SK-N-SH treated with all-trans-retinoic acid at 6 μM for 48 hours (cell line): ENCODE measurements around the gene CBY3.

ENCODE experiments used
- ATAC-seq: fragments of 200-7000 bp; cut with Tn5 transposase; 3 replicates; pipeline ENCODE4 v1.9.1; 2020; ENCODE audit warnings: mild to moderate bottlenecking, moderate library complexity
- ARNTL ChIP-seq: fragments of 450-650 bp; formaldehyde crosslinking; IDR thresholded peaks from 2 replicates; pipeline ENCODE4 v1.5.0; 2020; ENCODE audit warnings: low read depth, mild to moderate bottlenecking, moderate library complexity, borderline replicate concordance
- BACH2 ChIP-seq: fragments of 250-450 bp; sonication (Bioruptor Pico); IDR thresholded peaks from 2 replicates; pipeline ENCODE4 v1.9.0; 2021; ENCODE audit warnings: mild to moderate bottlenecking, borderline replicate concordance
- CSDC2 ChIP-seq: fragments of 250-450 bp; sonication (Bioruptor Pico); IDR thresholded peaks from 2 replicates; pipeline ENCODE4 v1.5.0; 2020; ENCODE audit warnings: mild to moderate bottlenecking, moderate library complexity
- ESRRG ChIP-seq: fragments of 250-450 bp; sonication (Bioruptor Pico); IDR thresholded peaks from 2 replicates; pipeline ENCODE4 v1.6.1; 2021; ENCODE audit warnings: mild to moderate bottlenecking
- GLIS3 ChIP-seq: fragments of 250-450 bp; sonication (Bioruptor Pico); IDR thresholded peaks from 2 replicates; pipeline ENCODE4 v1.5.0; 2020; ENCODE audit warnings: mild to moderate bottlenecking, moderate library complexity
- ISL1 ChIP-seq: fragments of 250-450 bp; sonication (Bioruptor Pico); IDR thresholded peaks from 2 replicates; pipeline ENCODE4 v2.1.2; 2022; ENCODE audit warnings: mild to moderate bottlenecking, moderate library complexity
- OSR1 ChIP-seq: fragments of 250-450 bp; sonication (Bioruptor Pico); IDR thresholded peaks from 2 replicates; pipeline ENCODE4 v1.8.0; 2022; ENCODE audit warnings: moderate library complexity, mild to moderate bottlenecking, inconsistent platforms
- PPARA ChIP-seq: fragments of 250-450 bp; sonication (Bioruptor Pico); IDR thresholded peaks from 2 replicates; pipeline ENCODE4 v1.5.0; 2020; ENCODE audit warnings: mild to moderate bottlenecking, borderline replicate concordance
- RARB ChIP-seq: fragments of 250-450 bp; sonication (Bioruptor Pico); IDR thresholded peaks from 2 replicates; pipeline ENCODE4 v1.8.0; 2021; ENCODE audit warnings: mild to moderate bottlenecking, moderate library complexity
- TCF4 ChIP-seq: fragments of 250-450 bp; sonication (Bioruptor Pico); IDR thresholded peaks from 2 replicates; pipeline ENCODE4 v1.8.0; 2021; ENCODE audit warnings: mild to moderate bottlenecking, moderate library complexity, borderline replicate concordance
- TOX ChIP-seq: fragments of 250-450 bp; sonication (Bioruptor Pico); IDR thresholded peaks from 2 replicates; pipeline ENCODE4 v1.8.0; 2021; ENCODE audit warnings: mild to moderate bottlenecking, moderate library complexity, borderline replicate concordance
- ZC3H10 ChIP-seq: fragments of 250-450 bp; sonication (Bioruptor Pico); IDR thresholded peaks from 2 replicates; pipeline ENCODE4 v1.5.1; 2021; ENCODE audit warnings: mild to moderate bottlenecking, moderate library complexity
- ZFP3 ChIP-seq: fragments of 250-450 bp; sonication (Bioruptor Pico); IDR thresholded peaks from 2 replicates; pipeline ENCODE4 v1.5.0; 2020; ENCODE audit warnings: mild to moderate bottlenecking, moderate library complexity
- ZFP30 ChIP-seq: fragments of 450-650 bp; formaldehyde crosslinking; IDR thresholded peaks from 2 replicates; pipeline ENCODE4 v1.5.0; 2022; ENCODE audit warnings: mild to moderate bottlenecking, moderate library complexity
- ZNF565 ChIP-seq: fragments of 450-650 bp; formaldehyde crosslinking; conservative IDR thresholded peaks from 2 replicates; pipeline ENCODE4 v1.5.0; 2020; ENCODE audit warnings: low read depth, mild to moderate bottlenecking, moderate library complexity
- ZNF70 ChIP-seq: fragments of 450-650 bp; formaldehyde crosslinking; IDR thresholded peaks from 2 replicates; pipeline ENCODE4 v1.5.0; 2020; ENCODE audit warnings: mild to moderate bottlenecking, moderate library complexity
- ZNF8 ChIP-seq: fragments of 450-650 bp; formaldehyde crosslinking; IDR thresholded peaks from 2 replicates; pipeline ENCODE4 v1.5.0; 2020; ENCODE audit warnings: mild to moderate bottlenecking, moderate library complexity
- TF ChIP-seq, protein P1 (sequence below): fragments of 250-450 bp; sonication (Bioruptor Pico); IDR thresholded peaks from 2 replicates; pipeline ENCODE4 v1.5.1; 2020; ENCODE audit warnings: low read depth, mild to moderate bottlenecking, moderate library complexity
- TF ChIP-seq, protein P2 (sequence below): fragments of 250-450 bp; sonication (Bioruptor Pico); IDR thresholded peaks from 2 replicates; pipeline ENCODE4 v1.8.0; 2020; ENCODE audit warnings: mild to moderate bottlenecking, moderate library complexity, borderline replicate concordance
- TF ChIP-seq, protein P3 (sequence below): fragments of 250-450 bp; sonication (Bioruptor Pico); IDR thresholded peaks from 2 replicates; pipeline ENCODE4 v1.8.0; 2021; ENCODE audit warnings: low read depth, mild to moderate bottlenecking, moderate library complexity, borderline replicate concordance
- TF ChIP-seq, protein P4 (sequence below): fragments of 250-450 bp; sonication (Bioruptor Pico); IDR thresholded peaks from 2 replicates; pipeline ENCODE4 v1.5.0; 2020; ENCODE audit warnings: mild to moderate bottlenecking, moderate library complexity

Gene CBY3

DNA sequence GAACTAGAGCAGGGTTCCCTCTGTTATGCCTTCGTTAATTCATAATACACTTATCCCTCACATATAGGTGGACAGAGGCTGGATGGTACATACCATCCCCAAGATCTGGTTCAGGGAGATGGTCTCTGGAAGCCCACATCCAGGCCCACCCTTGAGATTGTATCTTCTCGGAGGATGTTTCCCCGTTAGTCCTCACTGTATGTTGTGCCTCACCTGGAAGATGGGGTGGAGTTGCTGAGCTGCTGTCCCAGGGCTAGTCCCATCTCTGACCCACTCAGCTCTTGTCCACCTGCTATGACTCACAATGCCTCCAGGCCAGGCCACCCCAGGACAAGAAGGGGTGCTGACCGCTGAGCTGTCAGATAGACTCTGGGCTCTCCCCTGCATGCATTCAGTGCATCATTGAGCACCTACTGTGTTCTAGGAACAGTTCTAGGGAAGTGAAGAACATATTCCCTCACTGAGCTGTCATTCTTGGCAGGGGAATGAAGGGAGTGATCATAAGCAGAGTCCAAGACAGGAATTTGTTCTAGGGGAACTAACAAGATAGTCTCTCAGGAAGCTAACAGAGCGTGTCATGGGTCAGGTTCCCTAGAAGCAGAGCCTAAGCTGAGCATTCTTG lies at the start of gene CBY3:
CBY3 (minus strand) TSS at position 255 of the 622 bp plus-strand sequence; CDS start at position 139, 116 bp downstream.
- ATAC-seq: no peak
- TF ChIP-seq ESRRG (CRISPR knock-in tag): no peak
- TF ChIP-seq TCF4 (CRISPR knock-in tag): no peak
- TF ChIP-seq, protein P1, sequence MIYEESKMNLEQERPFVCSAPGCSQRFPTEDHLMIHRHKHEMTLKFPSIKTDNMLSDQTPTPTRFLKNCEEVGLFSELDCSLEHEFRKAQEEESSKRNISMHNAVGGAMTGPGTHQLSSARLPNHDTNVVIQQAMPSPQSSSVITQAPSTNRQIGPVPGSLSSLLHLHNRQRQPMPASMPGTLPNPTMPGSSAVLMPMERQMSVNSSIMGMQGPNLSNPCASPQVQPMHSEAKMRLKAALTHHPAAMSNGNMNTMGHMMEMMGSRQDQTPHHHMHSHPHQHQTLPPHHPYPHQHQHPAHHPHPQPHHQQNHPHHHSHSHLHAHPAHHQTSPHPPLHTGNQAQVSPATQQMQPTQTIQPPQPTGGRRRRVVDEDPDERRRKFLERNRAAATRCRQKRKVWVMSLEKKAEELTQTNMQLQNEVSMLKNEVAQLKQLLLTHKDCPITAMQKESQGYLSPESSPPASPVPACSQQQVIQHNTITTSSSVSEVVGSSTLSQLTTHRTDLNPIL (CRISPR knock-in tag): no peak
- TF ChIP-seq CSDC2 (CRISPR knock-in tag): no peak
- no peak for TF ChIP-seq RARB (CRISPR knock-in tag)
- TF ChIP-seq, protein P2, sequence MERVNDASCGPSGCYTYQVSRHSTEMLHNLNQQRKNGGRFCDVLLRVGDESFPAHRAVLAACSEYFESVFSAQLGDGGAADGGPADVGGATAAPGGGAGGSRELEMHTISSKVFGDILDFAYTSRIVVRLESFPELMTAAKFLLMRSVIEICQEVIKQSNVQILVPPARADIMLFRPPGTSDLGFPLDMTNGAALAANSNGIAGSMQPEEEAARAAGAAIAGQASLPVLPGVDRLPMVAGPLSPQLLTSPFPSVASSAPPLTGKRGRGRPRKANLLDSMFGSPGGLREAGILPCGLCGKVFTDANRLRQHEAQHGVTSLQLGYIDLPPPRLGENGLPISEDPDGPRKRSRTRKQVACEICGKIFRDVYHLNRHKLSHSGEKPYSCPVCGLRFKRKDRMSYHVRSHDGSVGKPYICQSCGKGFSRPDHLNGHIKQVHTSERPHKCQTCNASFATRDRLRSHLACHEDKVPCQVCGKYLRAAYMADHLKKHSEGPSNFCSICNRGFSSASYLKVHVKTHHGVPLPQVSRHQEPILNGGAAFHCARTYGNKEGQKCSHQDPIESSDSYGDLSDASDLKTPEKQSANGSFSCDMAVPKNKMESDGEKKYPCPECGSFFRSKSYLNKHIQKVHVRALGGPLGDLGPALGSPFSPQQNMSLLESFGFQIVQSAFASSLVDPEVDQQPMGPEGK (CRISPR knock-in tag): no peak
- TF ChIP-seq ZNF8 (CRISPR knock-in tag): no peak
- no peak for TF ChIP-seq ISL1
- TF ChIP-seq, protein P3, sequence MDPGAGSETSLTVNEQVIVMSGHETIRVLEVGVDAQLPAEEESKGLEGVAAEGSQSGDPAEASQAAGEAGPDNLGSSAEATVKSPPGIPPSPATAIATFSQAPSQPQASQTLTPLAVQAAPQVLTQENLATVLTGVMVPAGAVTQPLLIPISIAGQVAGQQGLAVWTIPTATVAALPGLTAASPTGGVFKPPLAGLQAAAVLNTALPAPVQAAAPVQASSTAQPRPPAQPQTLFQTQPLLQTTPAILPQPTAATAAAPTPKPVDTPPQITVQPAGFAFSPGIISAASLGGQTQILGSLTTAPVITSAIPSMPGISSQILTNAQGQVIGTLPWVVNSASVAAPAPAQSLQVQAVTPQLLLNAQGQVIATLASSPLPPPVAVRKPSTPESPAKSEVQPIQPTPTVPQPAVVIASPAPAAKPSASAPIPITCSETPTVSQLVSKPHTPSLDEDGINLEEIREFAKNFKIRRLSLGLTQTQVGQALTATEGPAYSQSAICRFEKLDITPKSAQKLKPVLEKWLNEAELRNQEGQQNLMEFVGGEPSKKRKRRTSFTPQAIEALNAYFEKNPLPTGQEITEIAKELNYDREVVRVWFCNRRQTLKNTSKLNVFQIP (CRISPR knock-in tag): no peak
- TF ChIP-seq PPARA (CRISPR knock-in tag): no peak
- no peak for TF ChIP-seq ZC3H10 (CRISPR knock-in tag)
- no peak for TF ChIP-seq ZNF70 (CRISPR knock-in tag)
- no peak for TF ChIP-seq GLIS3 (CRISPR knock-in tag)
- TF ChIP-seq BACH2 (CRISPR knock-in tag): no peak
- no peak for TF ChIP-seq ZFP3
- TF ChIP-seq, protein P4, sequence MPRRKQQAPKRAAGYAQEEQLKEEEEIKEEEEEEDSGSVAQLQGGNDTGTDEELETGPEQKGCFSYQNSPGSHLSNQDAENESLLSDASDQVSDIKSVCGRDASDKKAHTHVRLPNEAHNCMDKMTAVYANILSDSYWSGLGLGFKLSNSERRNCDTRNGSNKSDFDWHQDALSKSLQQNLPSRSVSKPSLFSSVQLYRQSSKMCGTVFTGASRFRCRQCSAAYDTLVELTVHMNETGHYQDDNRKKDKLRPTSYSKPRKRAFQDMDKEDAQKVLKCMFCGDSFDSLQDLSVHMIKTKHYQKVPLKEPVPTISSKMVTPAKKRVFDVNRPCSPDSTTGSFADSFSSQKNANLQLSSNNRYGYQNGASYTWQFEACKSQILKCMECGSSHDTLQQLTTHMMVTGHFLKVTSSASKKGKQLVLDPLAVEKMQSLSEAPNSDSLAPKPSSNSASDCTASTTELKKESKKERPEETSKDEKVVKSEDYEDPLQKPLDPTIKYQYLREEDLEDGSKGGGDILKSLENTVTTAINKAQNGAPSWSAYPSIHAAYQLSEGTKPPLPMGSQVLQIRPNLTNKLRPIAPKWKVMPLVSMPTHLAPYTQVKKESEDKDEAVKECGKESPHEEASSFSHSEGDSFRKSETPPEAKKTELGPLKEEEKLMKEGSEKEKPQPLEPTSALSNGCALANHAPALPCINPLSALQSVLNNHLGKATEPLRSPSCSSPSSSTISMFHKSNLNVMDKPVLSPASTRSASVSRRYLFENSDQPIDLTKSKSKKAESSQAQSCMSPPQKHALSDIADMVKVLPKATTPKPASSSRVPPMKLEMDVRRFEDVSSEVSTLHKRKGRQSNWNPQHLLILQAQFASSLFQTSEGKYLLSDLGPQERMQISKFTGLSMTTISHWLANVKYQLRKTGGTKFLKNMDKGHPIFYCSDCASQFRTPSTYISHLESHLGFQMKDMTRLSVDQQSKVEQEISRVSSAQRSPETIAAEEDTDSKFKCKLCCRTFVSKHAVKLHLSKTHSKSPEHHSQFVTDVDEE (CRISPR knock-in tag): no peak
- TF ChIP-seq ARNTL (CRISPR knock-in tag): no peak

DNA sequence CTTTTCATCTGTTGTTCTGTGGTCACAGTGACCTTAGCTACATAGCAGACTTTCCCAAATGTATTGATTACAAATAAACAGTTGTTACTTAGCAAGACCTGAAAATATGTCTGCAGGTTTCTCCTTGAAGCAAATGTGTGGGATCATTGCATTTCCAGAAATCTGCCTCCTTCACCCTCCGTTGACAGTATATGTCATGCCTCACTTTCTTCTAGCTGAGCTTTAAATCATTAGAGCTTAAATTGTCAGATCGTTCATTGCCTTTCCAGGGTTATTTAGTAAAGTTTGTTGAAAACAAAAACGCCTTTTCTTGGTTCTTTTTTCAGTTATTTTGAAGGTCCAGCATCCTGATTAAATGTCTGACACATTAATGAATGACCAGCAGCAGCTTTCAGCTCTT lies 49.5 kb upstream of the CBY3 start:
- TF ChIP-seq ARNTL (CRISPR knock-in tag) (no peak), TOX (no peak), ZFP3 (no peak)
- no peak for ATAC-seq

DNA sequence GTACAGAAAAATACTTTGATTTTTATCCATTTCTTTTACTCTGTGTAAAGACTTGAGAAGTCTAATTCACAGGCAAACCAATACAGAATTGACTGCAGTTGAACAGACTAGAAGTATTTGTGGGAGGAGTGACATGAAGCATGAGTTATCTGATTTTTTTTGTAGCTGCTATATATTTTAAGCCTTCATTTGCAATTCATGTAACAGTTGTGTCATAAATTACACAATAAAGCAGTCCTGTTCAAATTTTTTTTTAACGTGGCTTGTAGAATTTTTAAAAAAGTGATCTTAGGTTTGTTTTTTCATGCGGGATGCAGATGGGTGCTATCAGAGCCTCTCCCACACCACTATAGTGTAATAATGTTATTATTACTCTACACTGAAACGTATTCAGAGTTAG lies 48.9 kb upstream of the CBY3 start:
- ATAC-seq: no peak
- no peak for TF ChIP-seq BACH2 (CRISPR knock-in tag)
- TF ChIP-seq GLIS3 (CRISPR knock-in tag): no peak
- TF ChIP-seq ISL1: no peak
- TF ChIP-seq OSR1 (CRISPR knock-in tag): no peak
- no peak for TF ChIP-seq ARNTL (CRISPR knock-in tag)
- TF ChIP-seq, protein P2 (CRISPR knock-in tag): no peak
- TF ChIP-seq TOX: no peak
- no peak for TF ChIP-seq CSDC2 (CRISPR knock-in tag)
- TF ChIP-seq PPARA (CRISPR knock-in tag): no peak
- TF ChIP-seq ZNF70 (CRISPR knock-in tag): no peak
- no peak for TF ChIP-seq ZNF565
- TF ChIP-seq, protein P1 (CRISPR knock-in tag): no peak
- TF ChIP-seq, protein P3 (CRISPR knock-in tag): no peak
- no peak for TF ChIP-seq ZFP3
- TF ChIP-seq ZFP30 (CRISPR knock-in tag): no peak
